Forelimb muscle (tissue), 1 donor: Measurements from ENCODE around the gene CRYBB1. TPM values are rescaled to one million over a fixed set of nuclear protein-coding genes. Genes with fewer than 3 reads are reported as not detected.

Experiments used
- DNase-seq: peaks from one replicate; pipeline ENCODE4 v3.0.0-alpha.2; 2013; ENCODE audit warnings: low read depth
- polyA plus RNA-seq: library from polyadenylated mRNA; unstranded; fragments of 120-200 nt; gene quantifications from one replicate; pipeline ENCODE4 v1.2.1, GENCODE V29; 2013; ENCODE audit not compliant: insufficient read length

CRYBB1 gene
- polyA plus RNA-seq, 1 donor = 0.71 TPM

DNA sequence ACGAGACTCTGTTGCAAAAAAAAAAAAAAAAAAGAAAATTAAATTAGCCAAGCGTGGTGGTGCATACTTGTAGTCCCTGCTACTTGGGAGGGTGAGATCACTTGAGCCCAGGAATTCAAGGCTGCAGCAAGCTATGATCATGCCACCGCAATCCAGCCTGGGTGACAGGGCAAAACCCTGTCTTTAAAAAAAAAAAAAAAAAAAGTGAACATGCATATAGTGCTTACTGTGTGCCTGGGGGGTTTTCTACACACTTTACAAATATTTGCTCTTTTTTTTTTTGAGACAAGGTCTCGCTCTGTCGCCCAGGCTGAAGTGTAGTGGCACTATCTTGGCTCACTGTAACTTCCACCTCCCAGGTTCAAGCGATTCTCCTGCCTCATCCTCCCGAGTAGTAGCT, 40.7 kb downstream of the CRYBB1 start:
- DNase-seq = no peak

DNA sequence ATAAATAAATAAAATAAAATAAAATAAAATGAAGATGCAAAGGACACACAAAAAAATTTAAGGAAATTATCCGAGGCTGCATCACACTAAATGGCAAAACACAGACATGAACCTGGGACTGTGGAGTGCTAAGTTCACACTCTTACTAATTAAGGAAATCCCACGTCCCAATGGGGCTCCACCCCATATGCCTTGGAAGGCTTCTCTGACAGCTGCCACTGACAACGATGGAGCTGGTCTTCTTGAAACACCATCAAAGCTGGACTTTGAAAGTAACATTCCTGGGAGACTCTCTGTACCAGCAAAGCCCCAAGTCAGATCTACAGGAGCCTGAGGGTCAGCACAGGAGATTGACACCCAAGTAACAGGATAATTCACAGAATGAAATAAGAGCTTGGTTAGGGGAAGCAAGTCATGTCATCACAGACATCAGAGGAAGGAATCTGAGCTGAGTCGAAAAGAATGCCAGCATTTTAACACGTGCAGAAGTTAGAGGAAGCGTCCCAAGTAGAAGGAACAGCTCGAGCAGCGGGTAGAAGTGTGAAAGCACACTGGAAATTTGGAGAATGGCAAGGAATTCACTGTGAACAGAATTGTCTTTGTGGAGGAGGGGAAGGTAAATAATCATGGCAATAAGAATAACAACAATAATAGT, 41.7 kb downstream of the CRYBB1 start:
- no peak for DNase-seq

DNA sequence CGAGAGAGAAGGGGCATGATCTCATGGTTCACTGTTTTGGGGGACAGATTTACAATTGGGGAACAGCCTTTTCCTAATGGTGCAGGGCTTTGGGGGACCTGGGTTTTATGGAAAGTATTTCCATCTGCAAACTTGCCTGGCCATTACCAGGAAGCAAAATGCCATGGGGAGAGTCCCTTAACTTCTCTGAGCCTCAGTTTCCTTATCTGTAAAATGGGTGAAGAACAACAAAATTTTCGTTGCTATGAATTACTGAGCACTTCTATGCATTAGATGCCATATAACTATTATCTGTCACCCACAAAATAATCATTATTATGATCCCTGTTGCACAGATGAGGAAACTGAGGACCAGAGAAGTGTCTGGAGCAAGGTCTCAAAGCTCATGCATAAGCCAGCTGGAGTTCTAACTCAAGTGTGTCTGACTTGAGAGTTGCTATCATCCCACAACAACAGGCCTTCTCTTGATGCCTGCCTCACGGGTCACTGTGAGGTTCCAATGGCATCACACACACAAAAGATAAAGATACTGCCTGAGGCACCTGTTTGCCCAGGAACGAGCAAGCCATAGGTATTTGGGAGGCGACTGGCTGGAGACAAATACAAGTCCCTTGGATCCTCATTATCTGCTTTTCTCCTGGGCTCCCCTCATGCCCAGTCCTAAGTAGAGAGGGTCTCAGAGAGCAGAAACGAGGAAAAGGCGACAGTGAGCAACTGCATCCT, 43.7 kb downstream of the CRYBB1 start:
- no peak for DNase-seq

DNA sequence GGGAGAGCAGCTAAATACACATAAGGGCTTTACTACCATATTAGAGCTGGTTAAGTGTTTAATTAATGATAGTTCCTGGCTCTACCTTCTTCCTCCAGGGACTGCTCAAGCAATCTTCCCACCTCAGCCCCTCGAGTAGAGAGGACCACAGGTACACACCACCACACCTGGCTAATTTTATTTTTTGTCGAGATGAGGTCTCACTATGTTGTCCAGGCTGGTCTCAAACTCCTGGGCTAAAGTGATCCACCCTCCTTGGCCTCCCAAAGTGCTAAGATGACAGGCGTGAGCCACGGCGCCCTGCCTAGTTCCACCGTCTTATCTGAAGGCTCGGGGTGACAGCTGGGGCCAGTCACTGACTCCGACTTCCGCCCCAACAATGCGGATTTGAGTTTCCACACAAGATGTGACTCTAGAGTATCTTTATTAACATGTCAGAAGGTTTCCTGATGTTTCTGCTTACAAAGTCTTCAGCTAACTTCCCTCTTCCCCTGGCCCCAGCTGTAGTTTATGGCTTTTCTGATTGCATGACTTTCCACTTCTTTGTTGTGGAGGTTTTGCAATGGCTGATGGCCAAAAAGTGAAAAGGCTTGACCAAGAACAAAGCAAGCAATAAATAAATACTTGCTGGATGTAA, 44.7 kb downstream of the CRYBB1 start:
- DNase-seq = no peak

DNA sequence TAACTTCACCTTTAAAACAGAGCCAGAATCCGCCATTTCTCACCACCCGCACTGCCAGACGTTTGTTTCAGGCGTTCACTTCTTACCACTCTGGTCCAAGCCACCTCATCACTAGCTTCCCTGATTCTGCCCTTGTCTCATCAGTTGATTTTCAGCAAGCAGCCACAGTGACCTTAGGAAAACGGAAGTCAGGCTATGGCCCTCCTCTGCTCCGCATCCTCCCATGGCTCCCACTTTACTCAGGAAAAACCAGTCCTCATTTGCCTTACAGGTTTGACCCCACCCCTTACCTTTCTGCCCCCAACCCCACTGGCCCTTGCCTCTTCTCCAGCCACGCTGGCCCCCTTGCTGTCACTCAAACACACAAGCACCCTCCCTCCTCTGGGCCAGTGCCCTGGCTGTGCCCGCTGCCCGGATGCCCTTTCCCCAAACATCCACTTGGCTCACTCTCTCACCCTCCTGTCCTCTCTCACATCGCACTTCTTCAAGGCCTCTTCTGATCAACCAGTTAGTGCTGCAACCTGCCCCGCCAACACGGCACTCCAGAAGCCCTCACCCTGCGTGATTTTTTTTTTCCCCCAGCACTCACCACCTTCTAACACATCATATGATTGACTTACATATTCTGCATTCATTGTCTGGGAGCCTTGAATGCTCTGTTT, 46.8 kb downstream of the CRYBB1 start:
- no peak for DNase-seq

DNA sequence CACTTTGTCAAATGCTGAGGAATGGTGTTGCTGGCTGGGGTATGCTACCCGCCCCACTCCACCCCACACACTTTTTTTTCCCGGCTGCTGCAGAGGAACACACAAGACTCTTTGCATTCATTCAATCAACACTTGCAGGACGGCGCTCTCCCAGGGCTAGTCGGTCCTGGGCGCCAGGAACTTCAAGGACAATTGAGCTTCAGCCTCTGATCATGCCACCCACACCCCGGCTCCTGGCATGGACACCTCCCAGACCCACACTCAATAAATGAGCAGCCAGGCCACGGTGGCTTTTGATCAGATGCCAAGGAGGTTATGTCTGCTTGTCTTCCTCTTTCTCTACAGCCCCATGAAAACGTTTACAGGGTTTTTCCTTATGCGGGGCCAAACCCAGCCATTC, 47.7 kb downstream of the CRYBB1 start:
- DNase-seq = no peak

DNA sequence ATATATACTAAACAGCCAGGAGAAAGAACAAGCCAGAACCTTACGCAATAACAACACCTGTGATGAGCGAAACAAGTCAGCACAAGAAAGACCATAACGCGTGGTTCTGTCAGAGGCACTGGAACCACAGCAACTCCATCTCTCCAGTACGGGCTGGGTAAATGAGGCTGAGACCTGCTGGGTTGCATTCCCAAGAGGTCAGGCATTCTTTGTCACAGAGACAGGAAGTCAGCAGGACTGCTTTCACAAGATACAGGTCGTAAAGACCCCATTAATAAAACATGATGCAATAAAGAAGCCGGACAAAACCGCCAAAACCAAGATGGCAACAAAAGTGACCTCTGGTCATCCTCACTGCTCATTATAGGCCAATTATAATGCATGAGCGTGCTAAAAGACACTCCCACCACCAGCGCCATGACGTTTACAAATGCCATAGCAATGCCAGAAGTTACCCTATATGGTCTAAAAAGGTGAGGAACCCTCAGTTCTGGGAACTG, 49.6 kb downstream of the CRYBB1 start:
- DNase-seq = no peak

DNA sequence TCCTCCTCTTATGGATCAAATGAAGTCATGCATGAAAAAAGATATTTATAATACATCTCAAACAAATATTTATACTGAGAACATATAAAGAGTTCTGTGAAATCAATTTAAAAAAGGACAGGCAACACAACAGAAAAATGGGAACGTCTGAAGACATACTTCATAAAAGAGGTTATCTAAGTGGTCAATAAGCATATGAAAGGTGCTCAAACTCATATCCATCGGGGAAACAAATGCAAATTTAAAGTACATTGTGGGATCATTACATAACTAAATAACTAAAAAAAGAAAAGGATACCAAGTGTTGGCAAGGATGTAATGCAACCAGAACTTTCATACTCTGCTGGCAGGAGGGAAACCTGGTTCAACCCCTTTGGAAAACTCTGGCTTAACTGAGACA, 50.2 kb downstream of the CRYBB1 start:
- DNase-seq = no peak

DNA sequence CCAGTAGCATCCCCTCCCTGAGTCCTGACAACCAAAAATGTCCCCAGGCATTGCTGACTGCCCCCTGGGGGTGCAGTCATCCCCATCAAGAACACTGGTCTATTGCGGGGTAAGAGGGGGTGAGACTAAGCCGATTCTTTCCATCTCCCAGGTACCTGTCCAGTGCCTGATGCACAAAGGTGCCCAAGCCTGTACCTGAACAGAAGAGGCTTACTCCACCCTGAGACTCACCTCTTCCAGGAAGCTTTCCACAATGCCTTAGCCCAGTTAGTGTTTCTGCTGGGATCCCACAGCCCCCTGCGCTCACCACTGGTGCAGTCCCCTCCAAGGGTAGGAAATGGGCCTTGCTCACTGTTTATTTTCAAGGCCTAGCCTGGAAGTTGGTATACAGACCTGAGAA, 50.8 kb downstream of the CRYBB1 start:
- no peak for DNase-seq

DNA sequence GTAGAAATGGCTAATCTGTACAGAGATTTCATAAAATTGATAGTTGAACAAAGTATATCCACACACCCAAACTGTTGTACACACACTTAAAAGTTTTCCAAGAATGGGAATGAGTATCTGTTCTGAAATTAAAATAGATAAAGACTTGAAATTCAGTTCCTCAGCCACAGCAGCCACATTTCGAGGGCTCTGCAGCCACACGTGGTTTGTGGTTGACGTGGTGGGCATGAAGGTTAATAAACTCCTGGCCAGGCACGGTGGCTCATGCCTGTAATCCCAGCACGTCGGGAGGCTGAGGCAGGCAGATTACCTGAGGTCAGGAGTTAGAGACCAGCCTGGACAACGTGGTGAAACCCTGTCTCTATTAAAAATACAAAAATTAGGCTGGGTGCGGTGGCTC, 51.9 kb downstream of the CRYBB1 start:
- DNase-seq = no peak

DNA sequence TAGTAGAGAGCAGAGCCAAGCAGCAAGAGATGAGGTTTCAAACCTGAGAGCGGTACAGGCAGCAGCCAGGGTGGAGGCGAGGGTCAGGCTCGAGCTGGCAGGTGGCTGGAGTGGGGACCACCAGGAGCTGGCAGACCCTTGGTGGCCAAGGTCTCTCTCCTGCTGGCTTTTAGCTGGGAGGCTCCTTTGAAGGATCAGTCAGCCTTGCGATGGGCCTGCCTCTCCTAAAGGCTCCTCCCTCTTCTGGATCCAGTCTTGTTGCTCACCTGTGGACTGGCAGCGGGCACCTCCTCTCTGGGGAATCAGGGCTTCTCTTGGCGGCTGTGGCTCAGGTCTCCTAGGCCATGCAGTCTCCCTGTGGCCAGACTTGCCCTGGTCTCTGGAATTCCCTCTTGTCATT, 52.6 kb downstream of the CRYBB1 start:
- no peak for DNase-seq

DNA sequence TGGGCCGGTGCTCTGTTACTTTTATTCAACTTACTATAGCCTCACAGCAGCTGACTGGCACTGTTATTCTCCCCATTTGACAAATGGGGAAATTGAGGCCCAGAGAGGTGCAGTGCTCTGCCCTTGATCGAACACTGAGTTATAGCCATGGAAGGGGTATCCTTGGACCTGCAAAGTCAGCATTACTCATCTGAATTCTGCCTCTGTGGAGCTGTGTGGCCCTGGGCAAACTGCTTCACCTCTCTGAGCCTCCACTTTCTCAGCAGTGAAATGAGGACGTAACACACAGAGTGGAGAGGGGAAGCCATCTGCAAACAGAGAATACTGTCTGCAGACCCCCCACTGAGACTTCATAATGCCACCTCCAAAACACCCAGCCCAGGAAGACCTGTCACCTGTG, 53.2 kb downstream of the CRYBB1 start:
- no peak for DNase-seq

DNA sequence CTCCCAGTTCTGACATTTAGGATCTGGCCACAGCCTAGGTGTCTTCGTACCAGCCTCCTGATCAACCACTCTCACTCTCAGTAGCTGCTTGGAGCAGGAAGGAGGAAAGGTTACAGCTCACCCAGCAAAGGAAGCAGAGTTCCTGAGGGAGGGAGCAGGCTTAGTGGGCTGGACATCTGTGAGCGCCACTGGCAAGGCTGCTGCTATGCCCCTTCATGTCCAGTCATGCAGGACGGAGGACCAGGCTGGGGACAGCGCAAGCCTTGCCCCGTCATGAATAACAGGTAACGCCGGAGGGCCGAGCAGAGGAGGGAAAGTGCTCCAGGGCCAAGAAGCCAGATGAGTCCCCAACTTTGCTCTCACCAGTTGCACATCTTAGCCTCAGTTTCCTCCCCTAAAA, 53.6 kb downstream of the CRYBB1 start:
- DNase-seq = no peak

DNA sequence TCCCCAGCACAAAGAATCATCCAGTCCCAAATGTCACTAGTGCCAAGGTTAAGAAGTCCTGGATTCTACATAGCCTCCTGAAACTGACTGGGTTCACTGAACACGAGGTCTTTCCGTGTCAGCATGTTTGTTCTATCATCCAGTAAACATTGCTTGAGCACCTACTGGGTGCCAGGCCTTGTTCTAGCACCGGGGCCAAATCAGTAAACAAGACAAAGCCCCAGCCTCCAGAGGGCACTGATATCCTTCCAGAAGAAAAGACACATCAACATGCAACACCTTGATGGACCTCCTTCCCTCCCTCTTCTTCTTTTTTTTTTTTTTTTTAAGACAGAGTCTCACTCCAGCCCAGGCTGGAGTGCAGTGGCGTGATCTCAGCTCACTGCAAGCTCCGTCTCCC, 54.8 kb downstream of the CRYBB1 start:
- DNase-seq = no peak

DNA sequence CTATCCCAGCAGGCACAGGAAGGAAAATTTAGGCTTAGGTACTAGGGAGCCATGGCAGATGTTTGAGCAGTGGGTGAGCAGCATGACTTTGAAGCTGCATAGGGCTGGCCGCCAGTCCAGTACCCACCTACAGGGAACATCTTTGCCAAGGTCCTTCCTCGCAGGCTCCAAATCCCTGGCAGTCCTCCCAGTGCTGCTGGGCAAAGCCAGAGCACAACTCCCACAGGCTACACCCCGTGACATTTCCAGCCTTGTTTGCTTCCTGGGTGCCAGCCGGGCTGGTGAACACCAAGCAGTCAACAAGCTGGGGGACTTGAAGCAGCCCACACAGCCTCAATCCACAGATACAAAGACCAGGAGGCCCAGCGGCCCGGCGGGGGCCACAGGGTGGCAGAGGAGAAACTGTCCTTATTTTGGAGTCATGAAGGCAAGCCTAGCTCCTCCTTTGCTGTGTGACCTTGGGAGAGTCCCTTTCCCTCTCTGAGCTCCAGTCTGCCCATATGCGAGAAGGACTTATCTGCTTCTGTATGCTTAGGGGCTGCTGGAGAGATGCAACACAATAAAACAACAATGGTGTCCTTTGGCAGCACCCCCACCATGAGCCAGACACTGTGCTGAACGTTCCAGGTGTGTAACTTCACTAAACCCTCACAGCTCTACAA, 55.9 kb downstream of the CRYBB1 start:
- DNase-seq = no peak

DNA sequence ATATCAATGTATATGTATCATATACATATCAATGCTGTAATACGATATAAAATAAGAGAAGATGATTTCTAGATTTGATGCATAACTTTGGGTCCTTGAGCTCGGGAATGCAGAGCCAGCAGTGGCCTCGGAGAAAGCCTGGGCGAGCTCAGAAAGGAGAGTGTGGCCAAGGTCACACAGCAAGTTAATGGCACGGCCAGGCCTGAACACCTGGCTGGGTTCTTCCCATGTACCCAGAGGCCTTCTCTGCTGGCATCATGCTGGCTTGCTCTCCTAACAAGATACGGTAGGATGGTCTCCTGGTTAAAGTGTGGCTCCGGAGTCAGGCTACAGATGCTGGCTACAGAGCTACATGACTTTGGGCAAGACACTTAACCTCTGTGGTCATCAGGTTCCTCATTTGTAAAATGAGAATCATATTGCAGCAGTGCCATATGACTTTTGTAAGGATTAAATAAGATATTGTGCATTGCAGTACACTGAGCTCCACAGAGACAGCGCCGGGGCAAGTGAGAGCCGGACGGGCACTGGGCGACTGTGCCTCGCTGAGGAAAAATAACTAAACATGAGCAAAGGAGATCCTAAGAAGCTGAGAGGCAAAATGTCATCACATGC, 57.8 kb downstream of the CRYBB1 start:
- no peak for DNase-seq

DNA sequence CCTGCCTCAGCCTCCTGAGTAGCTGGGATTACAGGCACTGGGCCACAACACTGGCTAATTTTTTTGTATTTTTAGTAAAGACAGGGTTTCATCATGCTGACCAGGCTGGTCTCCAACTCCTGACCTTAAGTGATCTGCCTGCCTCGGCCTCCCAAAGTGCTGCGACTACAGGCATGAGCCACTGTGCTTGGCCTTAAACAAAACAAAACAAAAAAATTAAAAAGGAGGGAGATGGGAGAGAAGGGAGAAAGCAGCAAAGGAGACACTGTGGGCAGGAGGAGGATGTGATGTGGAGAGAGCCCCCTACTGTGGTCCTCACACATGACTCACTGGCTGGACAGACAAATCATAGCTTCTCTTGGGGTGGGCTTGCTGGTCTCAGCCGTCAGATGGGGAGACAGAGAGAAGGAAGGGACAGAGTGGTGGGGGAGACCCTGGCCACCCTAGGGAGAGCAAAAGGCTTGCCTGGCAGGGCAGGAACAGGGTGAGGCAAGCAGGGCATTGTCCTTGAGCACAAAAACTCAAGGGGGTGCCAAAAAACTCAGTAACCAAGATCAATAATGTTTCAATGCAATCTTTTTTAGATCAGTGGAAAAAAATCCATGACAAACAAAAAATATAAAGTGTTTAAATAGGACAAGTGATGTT, 59.5 kb downstream of the CRYBB1 start:
- no peak for DNase-seq

DNA sequence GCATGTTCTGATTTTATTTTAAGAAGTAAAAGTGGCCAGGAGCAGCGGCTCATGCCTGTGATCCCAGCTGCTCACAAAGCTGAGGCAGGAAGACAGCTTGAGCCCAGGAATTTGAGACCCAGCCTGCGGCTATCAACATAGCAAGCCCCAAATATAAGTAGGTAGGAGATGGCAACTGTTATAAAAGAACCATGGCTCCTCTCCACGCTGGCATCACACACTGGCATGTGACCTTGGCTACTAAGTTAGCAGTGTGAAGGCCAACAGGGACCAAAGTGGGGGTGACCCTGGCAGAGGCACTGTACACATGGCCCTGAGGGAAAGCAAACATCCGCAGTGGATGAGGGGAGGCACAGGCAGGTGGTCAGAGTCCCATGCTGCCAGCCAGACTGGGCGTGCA, 60.9 kb downstream of the CRYBB1 start:
- no peak for DNase-seq

DNA sequence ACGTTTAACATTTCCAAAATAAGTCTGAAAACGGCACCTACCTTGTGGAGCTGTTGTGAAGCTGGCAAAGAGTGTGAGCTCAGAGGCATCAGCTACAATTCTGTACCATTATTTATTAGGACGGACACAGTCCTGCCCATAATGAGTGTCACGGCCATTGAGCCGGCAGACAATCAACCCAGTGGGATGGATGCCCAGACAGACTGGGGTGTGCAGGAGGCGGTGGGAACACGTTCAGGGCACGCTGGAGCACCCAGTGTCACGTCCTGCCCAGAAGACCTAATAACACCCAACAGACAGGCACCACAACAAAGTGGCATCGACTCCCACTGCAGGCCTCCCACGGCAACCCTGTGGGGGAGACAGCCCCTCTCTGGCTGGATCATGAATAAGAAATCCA, 62.3 kb downstream of the CRYBB1 start:
- DNase-seq = no peak

DNA sequence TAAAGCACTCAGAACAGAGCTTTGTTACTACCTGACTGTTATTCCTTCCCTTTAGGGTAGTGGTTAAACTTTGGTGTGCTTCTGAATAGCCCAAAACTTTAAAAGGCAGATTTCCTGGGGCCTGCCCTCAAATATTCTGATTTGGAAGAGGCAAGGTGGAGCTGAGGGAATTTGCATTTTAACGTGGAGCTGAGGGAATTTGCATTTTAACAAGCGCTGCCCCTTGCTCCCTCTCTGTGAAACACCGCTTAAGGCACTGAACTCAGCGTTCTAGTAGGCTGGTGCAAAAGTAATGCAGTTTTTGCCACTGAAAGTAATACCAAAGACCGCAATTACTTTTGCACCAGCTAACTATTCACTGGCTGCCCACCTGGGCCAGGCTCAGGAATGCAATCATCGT, 62.9 kb downstream of the CRYBB1 start:
- no peak for DNase-seq
